Measurements from ENCODE around the gene UNC5A.

Gene UNC5A

DNA sequence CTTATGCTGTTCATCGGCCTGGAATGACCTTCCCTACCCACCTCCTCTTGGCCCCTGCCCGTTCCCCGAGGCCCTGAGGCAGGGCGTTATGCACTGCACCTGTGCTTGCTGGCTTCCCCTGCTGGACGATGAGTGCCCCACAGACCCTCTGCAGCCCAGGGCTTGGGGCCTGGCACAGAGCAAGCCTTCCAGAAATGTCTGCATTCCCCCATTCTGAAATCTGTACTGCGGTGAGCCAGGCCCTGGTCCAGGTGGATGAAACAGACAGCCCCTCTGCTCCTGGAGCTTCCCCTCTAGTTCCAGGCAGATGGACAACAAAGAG, 35.0 kb downstream of the UNC5A start:
- no peak for DNase-seq
- Mint-ChIP-seq H3K4me3 (no peak overlapping the region), H3K4me1 (peaks cover 28% of the 10 kb centered on the region), H3K27ac (no peak overlapping the region), H3K27me3 (ENCODE audit: low read depth, poor library complexity) (peaks cover 65% of the 10 kb centered on the region), H3K9me3 (no peaks in the 10 kb centered on the region), H3K36me3 (ENCODE audit: low read depth) (no peaks in the 10 kb centered on the region)
- TF ChIP-seq, protein P1, sequence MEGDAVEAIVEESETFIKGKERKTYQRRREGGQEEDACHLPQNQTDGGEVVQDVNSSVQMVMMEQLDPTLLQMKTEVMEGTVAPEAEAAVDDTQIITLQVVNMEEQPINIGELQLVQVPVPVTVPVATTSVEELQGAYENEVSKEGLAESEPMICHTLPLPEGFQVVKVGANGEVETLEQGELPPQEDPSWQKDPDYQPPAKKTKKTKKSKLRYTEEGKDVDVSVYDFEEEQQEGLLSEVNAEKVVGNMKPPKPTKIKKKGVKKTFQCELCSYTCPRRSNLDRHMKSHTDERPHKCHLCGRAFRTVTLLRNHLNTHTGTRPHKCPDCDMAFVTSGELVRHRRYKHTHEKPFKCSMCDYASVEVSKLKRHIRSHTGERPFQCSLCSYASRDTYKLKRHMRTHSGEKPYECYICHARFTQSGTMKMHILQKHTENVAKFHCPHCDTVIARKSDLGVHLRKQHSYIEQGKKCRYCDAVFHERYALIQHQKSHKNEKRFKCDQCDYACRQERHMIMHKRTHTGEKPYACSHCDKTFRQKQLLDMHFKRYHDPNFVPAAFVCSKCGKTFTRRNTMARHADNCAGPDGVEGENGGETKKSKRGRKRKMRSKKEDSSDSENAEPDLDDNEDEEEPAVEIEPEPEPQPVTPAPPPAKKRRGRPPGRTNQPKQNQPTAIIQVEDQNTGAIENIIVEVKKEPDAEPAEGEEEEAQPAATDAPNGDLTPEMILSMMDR (IDR thresholded peaks at IDR 0.05) = no peak

DNA sequence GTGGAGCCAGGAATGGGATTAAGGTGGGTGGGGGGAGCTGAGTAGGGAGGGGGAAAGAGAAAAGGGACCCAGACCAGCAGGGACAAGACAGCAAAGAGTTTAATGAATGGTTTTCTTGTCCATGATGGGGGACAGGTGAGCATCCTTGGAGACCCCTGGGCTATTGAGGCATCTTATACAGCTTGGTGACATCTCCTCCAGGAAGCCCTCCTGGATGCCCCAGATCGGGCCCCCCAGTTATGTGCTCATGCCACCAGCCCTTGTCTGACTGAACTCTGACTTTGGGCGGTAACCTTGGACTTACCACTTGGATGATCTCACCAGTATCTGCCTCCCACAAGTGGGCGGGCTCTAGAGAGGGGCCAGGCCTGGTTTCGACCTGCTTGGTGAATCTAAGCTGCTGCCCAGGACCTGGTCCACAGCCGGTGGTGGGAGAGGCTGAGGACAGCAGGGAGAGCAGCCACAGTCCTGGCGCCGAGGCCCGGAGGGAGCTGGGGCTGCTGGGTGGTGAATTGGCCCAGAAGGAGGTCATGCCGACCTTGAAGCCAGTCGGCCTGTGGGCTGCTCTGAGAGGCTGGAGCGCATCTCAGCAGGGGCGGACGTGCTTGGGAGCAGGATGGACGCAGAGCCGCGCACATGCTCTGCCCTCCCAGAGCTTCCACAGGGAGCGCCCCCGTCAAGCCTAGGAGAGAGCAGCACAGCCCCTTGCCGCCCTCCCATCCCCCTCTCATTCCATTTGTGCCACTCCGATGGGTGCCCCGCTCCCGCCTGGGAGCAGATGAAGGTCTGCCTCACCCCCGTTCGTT, 36.2 kb downstream of the UNC5A start:
- Mint-ChIP-seq H3K27ac (no peak overlapping the region), H3K27me3 (ENCODE audit: low read depth, poor library complexity) (peaks cover 56% of the 10 kb centered on the region), H3K4me1 (peaks cover 20% of the 10 kb centered on the region), H3K4me3 (no peak overlapping the region), H3K36me3 (ENCODE audit: low read depth) (no peaks in the 10 kb centered on the region), H3K9me3 (no peaks in the 10 kb centered on the region)
- no peak for DNase-seq
- TF ChIP-seq, protein P1 (IDR thresholded peaks at IDR 0.05) = no peak

DNA sequence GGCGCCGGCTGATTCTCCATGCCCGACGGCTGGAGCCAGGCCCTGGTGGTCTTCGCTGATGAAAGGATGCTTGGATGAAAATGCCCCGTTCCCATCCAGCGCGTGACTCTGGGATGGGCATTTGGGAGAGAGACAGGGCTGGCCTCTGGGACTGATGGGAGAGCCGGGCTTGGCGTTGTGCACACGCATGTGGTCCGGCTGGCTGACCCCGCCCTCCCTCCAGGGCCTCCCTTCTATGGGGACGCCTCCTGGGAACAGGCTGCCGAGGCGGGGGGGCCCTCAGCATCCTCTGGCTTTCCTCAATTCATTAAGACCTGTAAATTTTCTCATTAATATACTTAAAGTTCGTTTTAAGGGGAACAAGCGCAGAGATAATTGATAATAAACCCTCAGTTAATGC, 36.8 kb downstream of the UNC5A start:
- H3K36me3 Mint-ChIP-seq (ENCODE audit: low read depth) = no peaks in the 10 kb centered on the region
- H3K4me1 Mint-ChIP-seq = peaks cover 20% of the 10 kb centered on the region
- TF ChIP-seq, protein P1 (IDR thresholded peaks at IDR 0.05) = no peak
- H3K27me3 Mint-ChIP-seq (ENCODE audit: low read depth, poor library complexity) = peaks cover 50% of the 10 kb centered on the region
- no peaks in the 10 kb centered on the region for H3K9me3 Mint-ChIP-seq
- no peak overlapping the region for H3K4me3 Mint-ChIP-seq
- H3K27ac Mint-ChIP-seq = no peak overlapping the region
- DNase-seq = no peak

GRCh38 chr5:176847726-176848290, 37.4 kb downstream of the UNC5A start:
- Mint-ChIP-seq H3K27me3 (ENCODE audit: low read depth, poor library complexity) (peaks cover 48% of the 10 kb centered on the region), H3K27ac (no peak overlapping the region), H3K9me3 (no peaks in the 10 kb centered on the region), H3K36me3 (ENCODE audit: low read depth) (no peaks in the 10 kb centered on the region), H3K4me1 (peaks cover 24% of the 10 kb centered on the region), H3K4me3 (no peak overlapping the region)
- no peak for DNase-seq
- TF ChIP-seq, protein P1 (IDR thresholded peaks at IDR 0.05) = no peak

DNA sequence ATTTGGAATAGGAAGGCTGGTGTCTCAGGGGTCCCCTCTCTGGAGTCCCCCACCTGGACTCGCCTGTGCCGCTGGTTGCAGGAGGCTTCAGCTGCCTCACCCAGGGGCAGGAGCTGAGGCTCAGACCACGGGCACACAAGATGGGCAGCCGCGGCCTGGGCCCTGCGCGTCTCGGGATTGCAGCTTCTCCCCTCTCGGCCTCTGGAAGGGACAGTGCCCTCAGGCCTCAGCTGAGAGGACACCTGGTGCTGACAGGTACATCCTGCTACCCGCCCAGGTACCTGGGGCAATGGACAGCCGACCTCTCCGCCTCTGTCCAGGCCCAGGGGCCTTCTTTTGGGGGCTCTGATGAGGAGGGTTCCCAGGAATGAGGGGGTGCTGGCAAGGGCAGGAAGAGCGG, 38.3 kb downstream of the UNC5A start:
- Mint-ChIP-seq H3K36me3 (ENCODE audit: low read depth) (no peaks in the 10 kb centered on the region), H3K4me3 (no peak overlapping the region), H3K9me3 (no peaks in the 10 kb centered on the region), H3K27me3 (ENCODE audit: low read depth, poor library complexity) (peaks cover 46% of the 10 kb centered on the region), H3K4me1 (peaks cover 28% of the 10 kb centered on the region), H3K27ac (no peak overlapping the region)
- TF ChIP-seq, protein P1 (IDR thresholded peaks at IDR 0.05) = no peak
- no peak for DNase-seq
